HepG2 (cell line): ENCODE data around the gene SSPN. TPM values are rescaled to one million over a fixed set of nuclear protein-coding genes. Genes with fewer than 3 reads are reported as not detected.

ENCODE experiments used
- ATAC-seq: fragments of 200-7000 bp; cut with Tn5 transposase; 3 replicates; pipeline ENCODE4 v1.9.1; 2020; ENCODE audit warnings: mild to moderate bottlenecking, moderate library complexity
- BruUV-seq: library from RNA; stranded (reverse); fragments of 400-500 nt; replicated peaks from 2 replicates; lab custom pipeline; 2021; lab: Mats Ljungman, UMichigan
- CTCF ChIA-PET: fragments of 300-600 bp; formaldehyde crosslinking; extraction: SDS; loops from one replicate; lab custom pipeline; 2021; ENCODE audit warnings: low total read pairs, inconsistent platforms, low intra/inter-chr PET ratio; lab: Yijun Ruan, JAX
- POLR2A ChIA-PET: fragments of 350-600 bp; sonication (Branson Sonifier 250); formaldehyde crosslinking; loops from one replicate; lab custom pipeline; 2020; ENCODE audit warnings: antibody characterized with exemption, inconsistent platforms; lab: Yijun Ruan, JAX
- DNase-seq: peaks from one replicate; pipeline ENCODE4 v3.0.0-alpha.2; 2015; ENCODE audit warnings: low spot score
- FAIRE-seq: peaks from 3 replicates; lab custom pipeline; 2011; peaks lifted over from hg19 to GRCh38; lab: Jason Lieb, UNC
- H2AFZ ChIP-seq: one replicate; pipeline ENCODE4 v1.6.1; 2011; ENCODE audit warnings: low read length, inconsistent platforms
- H3K27ac ChIP-seq: fragments of 300-600 bp; 3 replicates; pipeline ENCODE4 v1.8.0; 2011; ENCODE audit warnings: mixed run types, mild to moderate bottlenecking, mixed read lengths, low read length, inconsistent platforms; ENCODE audit not compliant: insufficient read depth; ENCODE audit errors: extremely low read length
- H3K27me3 ChIP-seq, 2 experiments: fragments of 200-600 bp in 1 of 2; 2 replicates in 1 of 2; 3 replicates in 1 of 2; pipeline versions ENCODE4 v1.6.0 to v1.8.0; 2011; ENCODE audit warnings: low read length in 2 of 2, mild to moderate bottlenecking in 2 of 2, moderate library complexity in 2 of 2, inconsistent platforms in 1 of 2; ENCODE audit not compliant: insufficient read depth in 2 of 2, control insufficient read depth in 1 of 2
- H3K36me3 ChIP-seq, 2 experiments: fragments of 200-600 bp in 1 of 2; replicated peaks in 1 of 2; 2 replicates in 1 of 2; 3 replicates in 1 of 2; pipeline versions ENCODE4 v1.5.1 to v1.8.0; 2011; ENCODE audit warnings: low read length in 2 of 2, inconsistent platforms in 1 of 2; ENCODE audit not compliant: insufficient read depth in 2 of 2, control insufficient read depth in 1 of 2
- H3K4me1 ChIP-seq: 2 replicates; pipeline ENCODE4 v1.5.1; 2012; ENCODE audit warnings: low read length, inconsistent platforms; ENCODE audit not compliant: insufficient read depth
- H3K4me2 ChIP-seq: 2 replicates; pipeline ENCODE4 v1.6.0; 2011; ENCODE audit warnings: low read depth, low read length, inconsistent platforms
- H3K4me3 ChIP-seq, 3 experiments: fragments of 200-600 bp in 1 of 3; sonication (generic), shearing (Covaris generic) in 1 of 3; replicated peaks in 1 of 3; 2 replicates each; pipeline ENCODE4 v1.5.1; 2011 to 2016; ENCODE audit warnings: low read length in 3 of 3, inconsistent platforms in 2 of 3, low read depth in 2 of 3, mild to moderate bottlenecking in 2 of 3, control low read depth in 1 of 3, mixed read lengths in 1 of 3; ENCODE audit not compliant: insufficient read depth in 1 of 3
- H3K79me2 ChIP-seq: one replicate; pipeline ENCODE4 v1.6.1; 2011; ENCODE audit warnings: low read length, inconsistent platforms; ENCODE audit not compliant: insufficient read depth
- H3K9ac ChIP-seq: 2 replicates; pipeline ENCODE4 v1.6.0; 2011; ENCODE audit warnings: mild to moderate bottlenecking, low read depth, low read length, inconsistent platforms; ENCODE audit not compliant: insufficient read depth
- H3K9me3 ChIP-seq: 2 replicates; pipeline ENCODE4 v1.5.1; 2012; ENCODE audit warnings: mild to moderate bottlenecking, low read length
- H4K20me1 ChIP-seq: 2 replicates; pipeline ENCODE4 v1.6.0; 2011; ENCODE audit warnings: inconsistent platforms, mild to moderate bottlenecking, low read length, moderate library complexity; ENCODE audit not compliant: insufficient read depth
- CBX1 ChIP-seq: IDR thresholded peaks from one replicate; pipeline ENCODE4 v1.6.1; 2016; ENCODE audit warnings: antibody characterized with exemption, low read depth
- CBX5 ChIP-seq: sonication (generic); formaldehyde crosslinking; IDR thresholded peaks from 2 replicates; pipeline ENCODE4 v1.4.0; 2020; ENCODE audit warnings: missing genetic modification reagents, borderline replicate concordance
- FOXC1 ChIP-seq: sonication (generic); formaldehyde crosslinking; IDR thresholded peaks from 2 replicates; pipeline ENCODE4 v1.8.0; 2022; ENCODE audit warnings: mild to moderate bottlenecking, missing genetic modification reagents, borderline replicate concordance
- IKZF1 ChIP-seq: fragments of 450-650 bp; IDR thresholded peaks from 2 replicates; pipeline ENCODE4 v1.7.1; 2016
- JUN ChIP-seq: sonication (generic); formaldehyde crosslinking; IDR thresholded peaks from 2 replicates; pipeline ENCODE4 v1.4.0; 2020; ENCODE audit warnings: mild to moderate bottlenecking, missing genetic modification reagents
- MAFF ChIP-seq: IDR thresholded peaks from 2 replicates; pipeline ENCODE4 v1.6.1; 2011; ENCODE audit warnings: low read depth, low read length, improper control_type of control experiment
- MAFK ChIP-seq, 2 experiments: IDR thresholded peaks in 1 of 2; conservative IDR thresholded peaks in 1 of 2; 2 replicates each; pipeline ENCODE4 v1.6.1; 2011; ENCODE audit warnings: improper control_type of control experiment in 2 of 2, low read length in 2 of 2
- MLX ChIP-seq: IDR thresholded peaks from 2 replicates; pipeline ENCODE4 v1.6.1; 2016
- ZMYM4 ChIP-seq: sonication (generic); formaldehyde crosslinking; IDR thresholded peaks from 2 replicates; pipeline ENCODE4 v1.8.1; 2023; ENCODE audit warnings: mild to moderate bottlenecking, missing genetic modification reagents
- ZNF230 ChIP-seq: sonication (generic); formaldehyde crosslinking; IDR thresholded peaks from 2 replicates; pipeline ENCODE4 v1.4.0; 2020; ENCODE audit warnings: mild to moderate bottlenecking, missing genetic modification reagents
- ZNF564 ChIP-seq: sonication (generic); formaldehyde crosslinking; IDR thresholded peaks from 2 replicates; pipeline ENCODE4 v1.8.1; 2023; ENCODE audit warnings: mild to moderate bottlenecking, missing genetic modification reagents
- WGBS: methylation state at CpG from one replicate; pipeline ENCODE4 v1.1.6; 2017; ENCODE audit warnings: low lambda C conversion rate; 5-methylcytosine and 5-hydroxymethylcytosine counted together
- in situ Hi-C: cut with HindIII; loops from 2 replicates; pipeline ENCODE4 v1.10.0; 2017; ENCODE audit warnings: low pct_unique_long_range_greater_than_20kb; ENCODE audit not compliant: extremely low pct_ligation_motif_present
- intact Hi-C: fragments of 100-400 bp; cut with micrococcal nuclease; formaldehyde crosslinking; loops from one replicate; pipeline ENCODE4 v1.10.0; 2022; ENCODE audit not compliant: unreplicated experiment
- polyA plus RNA-seq, 8 experiments: library from polyadenylated mRNA; depleted of rRNA in 3 of 8; stranded (reverse) in 7 of 8; unstranded in 1 of 8; fragments of >200 nt; fragmentation: Illumina TruSeq in 4 of 8; extraction: Trizol in 4 of 8; gene quantifications; 2 replicates each; pipeline versions ENCODE4 v1.2.1 to v1.2.3, GENCODE V29; 2011 to 2016; ENCODE audit warnings: low read depth in 4 of 8, missing spikeins in 1 of 8, mixed read lengths in 1 of 8; ENCODE audit not compliant: insufficient read depth in 1 of 8
- total RNA-seq, 5 experiments: library from RNA; depleted of rRNA; stranded (reverse); fragments of >200 nt; fragmentation: Illumina TruSeq; extraction: Trizol; gene quantifications; 2 replicates each; pipeline ENCODE4 v1.2.3, GENCODE V29; 2016; ENCODE audit warnings: low read depth in 1 of 5

The SSPN gene
- total and polyA plus RNA-seq, 2 of the 13 experiments (the other 11 are each of a cell fraction or from before 2014, with no cell fraction given) = not detected

DNA sequence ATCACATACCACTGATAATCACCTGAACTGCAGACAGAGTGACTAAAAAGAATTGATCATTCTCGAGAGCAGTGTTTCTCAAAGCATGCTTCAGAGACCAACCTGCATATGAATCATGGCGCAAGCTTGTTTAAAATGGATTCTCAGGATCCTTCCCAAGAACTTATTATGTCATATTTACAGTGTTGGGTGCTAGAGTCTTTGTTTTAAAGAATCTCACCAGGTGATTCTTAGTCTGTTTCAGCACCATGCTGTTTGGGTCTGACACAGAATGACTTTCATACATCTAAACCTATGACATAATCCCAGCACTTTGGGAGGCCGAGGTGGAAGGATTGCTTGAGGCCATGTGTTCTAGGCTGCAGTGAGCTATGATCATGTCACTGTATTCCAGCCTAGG lies 31.3 kb upstream of the SSPN start (continued):
- TF ChIP-seq CBX1 (no peak), FOXC1 (CRISPR knock-in tag) (no peak), IKZF1 (no peak), ZNF230 (CRISPR knock-in tag) (no peak), MLX (CRISPR knock-in tag) (no peak), CBX5 (CRISPR knock-in tag) (no peak), JUN (no peak)

DNA sequence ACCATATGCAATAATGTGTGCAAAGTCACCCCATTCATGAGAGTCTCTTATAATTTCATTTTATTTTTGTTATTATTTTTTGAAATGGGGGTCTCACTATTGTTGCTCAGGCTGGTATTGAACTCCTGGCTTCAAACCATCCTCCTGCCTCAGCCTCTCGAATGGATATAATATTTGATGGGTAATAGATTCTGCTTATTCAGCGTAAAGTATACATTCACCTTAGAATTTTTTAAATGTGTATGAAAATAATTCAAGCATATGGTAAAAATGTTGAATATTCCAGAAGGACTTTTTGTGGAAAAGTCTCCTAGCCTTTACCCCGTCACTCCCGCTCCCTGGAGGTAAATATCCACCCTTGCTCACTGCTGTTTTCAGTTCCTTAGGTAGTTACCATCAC lies 23.4 kb upstream of the SSPN start:
- WGBS = 9% methylated on average over 4 of the region's 4 CpGs
- ATAC-seq = no peak
- Histone ChIP-seq H2AFZ (no peak overlapping the region), H3K9ac (no peak overlapping the region), H3K9me3 (no peaks in the 10 kb centered on the region), H3K4me2 (no peak overlapping the region), H3K27me3 (peaks cover 0 to 7% of the 10 kb centered on the region in 2 experiments; a peak in 1 of 5 replicates), H3K27ac (no peak overlapping the region), H3K4me3 (no peak overlapping the region), H3K4me1 (no peaks in the 10 kb centered on the region), H3K36me3 (no peaks in the 10 kb centered on the region), H3K79me2 (no peaks in the 10 kb centered on the region), H4K20me1 (no peaks in the 10 kb centered on the region)
- intact Hi-C loops (no loop called here), in situ Hi-C loops (no loop called here)
- DNase-seq = no peak
- CTCF ChIA-PET = no interaction called here
- TF ChIP-seq ZMYM4 (CRISPR knock-in tag) = no peak
- TF ChIP-seq MAFF = peak; percentile 86
- TF ChIP-seq ZNF564 = no peak
- TF ChIP-seq MAFK (conservative IDR thresholded peaks at IDR 0.05 in 1 of 2, IDR thresholded peaks at IDR 0.05 in 1 of 2; ENCODE audit: low read length in 2 of 2) = peak; percentile 77 to 90
- no TSS peak for BruUV-seq
- POLR2A ChIA-PET = no interaction called here
- no peak for FAIRE-seq
